D721Med (cell line): Measurements from ENCODE around the gene ISOC1.

Experiments used
- DNase-seq: peaks from one replicate; pipeline ENCODE4 v3.0.0; 2011; ENCODE audit warnings: low spot score; ENCODE audit not compliant: insufficient read length
- FAIRE-seq: peaks from 2 replicates; lab custom pipeline; 2011; peaks lifted over from hg19 to GRCh38; lab: Jason Lieb, UNC
- CTCF ChIP-seq: IDR thresholded peaks from 2 replicates; pipeline ENCODE4 v1.5.1; 2012; ENCODE audit warnings: mild to moderate bottlenecking, control low read depth; ENCODE audit not compliant: insufficient read depth; ENCODE audit errors: missing control alignments

Gene ISOC1

GRCh38 chr5:129124608-129125007, 30.1 kb downstream of the ISOC1 start:
- FAIRE-seq (no peak), DNase-seq (no peak)
- no peak for TF ChIP-seq CTCF

- FAIRE-seq: no peak
- DNase-seq: no peak
- TF ChIP-seq CTCF: no peak
Measured at GRCh38 chr5:129125819-129126218, 31.3 kb downstream of the ISOC1 start.

GRCh38 chr5:129133553-129133952, 39.0 kb downstream of the ISOC1 start:
- no peak for FAIRE-seq
- no peak for TF ChIP-seq CTCF
- DNase-seq: no peak

GRCh38 chr5:129135633-129136032, 41.1 kb downstream of the ISOC1 start:
- no peak for FAIRE-seq
- peak; percentile 27 for TF ChIP-seq CTCF
- DNase-seq: no peak

- TF ChIP-seq CTCF: no peak
- FAIRE-seq (no peak), DNase-seq (no peak)
Measured at GRCh38 chr5:129137637-129138036, 43.1 kb downstream of the ISOC1 start.

GRCh38 chr5:129141078-129141477, 46.5 kb downstream of the ISOC1 start:
- FAIRE-seq (no peak), DNase-seq (no peak)
- TF ChIP-seq CTCF: no peak

GRCh38 chr5:129141696-129142095, 47.1 kb downstream of the ISOC1 start:
- TF ChIP-seq CTCF: no peak
- DNase-seq: no peak
- no peak for FAIRE-seq
